Globus pallidus (tissue), 1 donor: ENCODE data around the gene ASIC1.

Experiments
- DNase-seq: peaks from one replicate; pipeline ENCODE4 v3.0.0-alpha.2; 2015; ENCODE audit warnings: low spot score

Gene ASIC1

DNA sequence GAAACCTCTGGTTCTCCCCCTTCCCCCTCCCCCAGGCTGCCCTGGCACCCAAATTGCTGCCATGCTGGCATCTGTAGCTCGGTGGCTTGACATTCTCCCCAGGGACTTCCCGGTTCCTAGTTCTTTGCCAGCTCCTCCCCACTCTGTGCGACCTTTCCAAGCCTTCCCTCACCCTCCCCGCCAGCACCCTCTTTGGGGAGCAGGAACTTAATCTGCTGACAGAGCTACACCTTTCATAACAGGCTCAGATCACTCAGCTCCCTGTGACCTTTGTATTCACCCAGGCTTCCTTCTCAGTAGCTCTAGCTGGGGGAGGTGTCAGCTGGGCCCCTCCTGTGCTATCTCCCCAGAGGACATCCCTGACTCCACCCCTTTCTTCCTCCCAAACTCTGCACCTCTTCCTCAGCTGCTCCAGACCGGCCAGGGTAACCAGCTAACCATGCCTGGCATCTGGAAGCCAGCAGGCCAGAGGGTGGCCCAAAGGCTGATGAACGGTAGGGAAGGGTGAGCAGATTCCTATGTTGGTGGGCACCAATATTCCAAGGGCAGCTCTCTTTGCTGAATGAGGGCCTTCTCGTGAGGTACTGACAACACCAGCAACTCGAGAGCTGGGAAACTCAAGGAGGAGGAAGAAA is 52.8 kb downstream of the ASIC1 start:
- no peak for DNase-seq

- DNase-seq, result no peak
Observed at GRCh38 chr12:50110762-50111351, 53.5 kb downstream of the ASIC1 start.

DNA sequence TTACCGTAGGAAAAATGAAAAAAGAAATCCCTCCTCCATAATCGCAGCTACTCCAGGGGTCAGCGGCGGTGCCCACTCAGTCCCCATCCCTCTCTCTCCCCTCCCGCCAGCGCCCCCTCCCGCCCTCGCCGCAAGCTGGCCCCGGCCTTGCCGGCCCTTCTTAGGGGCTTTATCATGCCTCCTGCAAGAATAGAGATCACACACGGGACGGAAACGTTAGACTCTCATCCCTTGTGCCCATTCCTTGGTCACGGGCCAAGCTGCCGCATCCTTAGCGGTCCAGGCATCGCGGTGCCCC is 53.9 kb downstream of the ASIC1 start:
- no peak for DNase-seq

DNA sequence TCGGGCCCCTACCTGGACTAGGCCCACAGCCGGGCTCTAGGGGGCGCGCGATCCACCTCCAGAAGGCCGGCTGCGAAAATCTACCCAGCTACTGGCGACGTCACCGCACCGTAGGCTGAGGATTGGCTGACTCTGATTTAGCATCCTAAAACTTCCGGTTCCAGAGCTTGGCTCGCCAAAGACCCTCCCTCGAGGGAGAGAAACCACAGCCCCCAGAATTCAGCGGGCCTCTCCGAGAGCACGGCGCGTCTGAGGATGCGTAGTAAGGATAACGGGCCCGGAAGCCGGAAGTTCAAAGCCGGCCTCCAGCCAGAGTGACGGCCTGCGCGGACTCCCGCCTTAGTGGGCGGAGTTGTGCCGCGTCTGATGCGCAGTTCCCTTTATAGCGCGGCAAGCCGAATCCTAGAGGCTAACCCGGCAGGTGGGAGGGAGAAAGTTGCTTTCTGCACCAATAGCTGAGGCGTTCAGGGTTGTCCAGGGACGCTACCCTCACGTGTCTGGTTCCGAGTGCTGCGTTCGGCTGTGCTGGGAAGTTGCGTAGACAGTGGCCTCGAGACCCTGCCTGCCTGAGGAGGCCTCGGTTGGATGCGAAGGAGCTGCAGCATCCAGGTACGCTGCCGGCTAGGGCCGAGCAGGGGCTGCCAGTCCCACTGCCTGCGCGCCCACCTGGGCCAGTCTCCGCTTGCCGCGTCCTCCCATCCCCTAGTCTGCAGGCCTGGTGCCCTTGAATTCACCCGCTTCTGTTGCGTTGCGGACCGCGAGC is 54.5 kb downstream of the ASIC1 start, which contains the start of gene COX14:
Gene COX14 (plus strand): TSS at position 544 of the 763 bp plus-strand sequence. CDS start 7,808 bp downstream, outside the sequence.
- peak; percentile 100 for DNase-seq

DNA sequence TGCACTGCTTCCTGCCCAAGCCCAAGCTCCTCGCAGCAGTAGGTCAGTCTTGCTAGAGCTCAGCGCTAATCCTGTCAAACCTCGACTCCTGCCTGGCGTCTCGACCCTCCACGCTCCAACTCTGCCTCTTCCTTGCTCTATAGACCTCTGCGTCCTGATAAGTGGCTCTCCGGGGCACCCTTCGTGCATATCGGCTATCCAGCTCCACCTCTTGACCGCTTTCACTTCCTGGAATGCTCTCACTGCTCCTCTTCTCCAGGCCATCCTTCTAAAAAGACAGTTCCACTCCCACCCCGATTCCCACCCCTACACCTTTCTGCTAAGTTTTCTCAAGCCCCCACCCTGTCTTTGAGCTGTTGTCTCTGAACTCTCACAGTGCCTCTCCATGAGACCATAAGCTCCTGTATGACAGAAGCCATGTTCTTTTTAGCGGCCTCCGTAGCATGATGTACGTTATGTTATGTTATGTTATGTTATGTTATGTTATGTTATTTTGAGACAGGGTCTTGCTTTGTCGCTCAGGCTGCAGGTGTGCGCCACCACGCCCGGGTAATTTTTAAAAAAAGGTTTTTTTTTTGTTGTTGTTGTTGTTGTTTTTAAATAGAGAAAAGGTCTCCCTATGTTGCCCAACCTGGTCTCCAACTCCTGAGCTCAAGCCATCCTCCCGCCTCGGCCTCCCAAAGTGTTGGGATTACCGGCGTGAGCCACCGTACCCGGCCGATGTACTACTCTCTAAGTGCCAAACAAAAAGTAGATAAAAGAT is 55.2 kb downstream of the ASIC1 start:
- DNase-seq, result no peak

DNA sequence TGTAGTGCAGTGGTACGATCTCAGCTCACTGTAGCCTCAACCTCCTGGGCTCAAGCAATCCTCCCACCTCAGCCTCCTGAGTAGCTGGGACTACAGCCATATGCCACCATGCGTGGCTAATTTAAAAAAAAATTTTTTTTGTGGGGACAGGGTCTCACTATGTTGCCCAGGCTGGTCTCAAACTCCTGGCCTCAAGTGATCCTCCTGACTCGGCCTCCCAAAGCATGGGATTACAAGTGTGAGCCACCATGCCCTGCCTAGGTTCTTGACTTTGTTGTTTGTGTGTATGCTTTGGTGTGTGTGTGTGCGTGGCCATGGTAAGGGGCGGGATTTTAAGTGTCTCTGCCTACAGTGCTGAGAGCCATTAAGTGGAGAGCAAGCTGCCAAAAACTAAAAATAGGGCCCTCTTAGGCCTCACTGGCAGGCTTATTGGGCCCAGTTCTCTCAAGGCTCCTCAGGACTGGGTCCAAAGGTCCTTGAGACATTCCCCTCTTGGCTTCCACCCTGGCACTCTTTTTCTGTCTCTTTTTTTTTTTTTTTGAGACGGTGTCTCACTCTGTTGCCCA is 59.7 kb downstream of the ASIC1 start:
- DNase-seq, result peak; percentile 28

- DNase-seq, result no peak
Observed at GRCh38 chr12:50119387-50119786, 62.0 kb downstream of the ASIC1 start.

GRCh38 chr12:50120521-50120920 is 63.1 kb downstream of the ASIC1 start:
- DNase-seq, result no peak

GRCh38 chr12:50120953-50121352 is 63.6 kb downstream of the ASIC1 start:
- DNase-seq, result no peak

- no peak for DNase-seq
Observed at GRCh38 chr12:50121641-50122040, 64.2 kb downstream of the ASIC1 start.

DNA sequence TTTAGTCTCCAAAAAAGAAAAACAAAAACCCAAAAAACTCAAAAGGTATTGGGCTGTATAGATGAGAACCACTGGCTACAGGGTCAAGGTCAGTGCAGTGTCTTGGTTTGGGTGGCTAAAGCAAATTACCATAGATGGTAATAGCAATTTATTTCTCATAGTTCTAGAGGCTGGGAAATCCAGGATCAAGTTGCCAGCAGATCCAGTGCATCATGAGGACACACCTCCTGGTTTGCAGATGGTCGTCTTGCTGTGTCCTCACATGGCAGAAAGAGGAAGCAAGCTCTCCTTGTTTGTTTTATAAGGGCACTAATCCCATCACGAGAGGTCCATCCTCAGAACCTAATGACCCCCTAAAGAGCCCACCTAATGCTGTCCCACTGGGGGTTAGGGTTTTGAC is 65.8 kb downstream of the ASIC1 start:
- no peak for DNase-seq

- no peak for DNase-seq
Observed at GRCh38 chr12:50127546-50127945, 70.2 kb downstream of the ASIC1 start.

- no peak for DNase-seq
Observed at GRCh38 chr12:50129290-50129689, 71.9 kb downstream of the ASIC1 start.

- DNase-seq, result no peak
Observed at GRCh38 chr12:50132505-50133135, 75.2 kb downstream of the ASIC1 start.
